GM19324 (cell line): ENCODE data around the gene PHLDA2.

Experiments used
- ATAC-seq: cut with Tn5 transposase; IDR thresholded peaks from one replicate; pipeline ENCODE4 v1.9.1; 2021; ENCODE audit warnings: mild to moderate bottlenecking, moderate library complexity; ENCODE audit not compliant: unreplicated experiment, low FRiP score

PHLDA2 gene

DNA sequence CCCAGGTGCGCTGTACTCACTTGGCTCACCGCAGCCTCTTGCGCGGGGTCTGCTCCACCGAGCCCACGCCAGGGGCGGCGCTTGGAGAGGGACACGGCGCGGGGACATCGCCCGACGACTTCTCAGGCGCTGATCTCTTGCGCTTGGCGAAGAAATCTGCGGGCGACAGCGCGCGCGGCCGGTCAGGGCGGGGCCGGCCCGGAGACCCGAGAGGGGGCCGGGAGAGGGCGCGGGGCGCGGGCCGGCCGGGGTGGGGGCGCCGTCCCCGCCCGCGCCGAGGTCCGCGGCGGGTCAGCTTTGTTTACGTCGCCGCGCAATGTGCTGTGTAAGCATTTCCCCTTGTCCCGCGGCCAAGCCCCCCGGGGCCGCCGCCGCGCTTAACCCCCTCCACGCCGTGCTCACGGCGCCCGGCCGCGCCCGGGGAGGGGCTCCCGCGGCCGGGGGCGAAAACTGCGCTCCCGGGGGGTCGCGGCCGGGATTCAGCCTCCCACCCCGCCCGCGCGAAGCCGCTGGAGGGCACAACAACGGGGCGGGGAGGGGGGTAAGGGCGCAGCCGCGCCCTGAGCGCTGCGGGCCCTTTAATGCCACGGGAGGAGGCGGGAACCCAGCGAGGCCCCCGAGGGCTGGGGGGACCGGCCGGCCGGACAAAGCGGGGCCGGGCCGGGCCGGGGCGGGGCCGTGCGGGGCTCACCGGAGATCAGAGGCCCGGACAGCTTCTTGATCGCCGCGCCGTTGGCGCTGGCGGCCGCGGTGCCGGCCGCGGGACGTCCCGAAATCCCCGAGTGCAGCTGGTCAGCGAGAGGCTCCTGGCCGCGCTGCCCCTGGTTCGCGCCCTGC lies 45.0 kb downstream of the PHLDA2 start:
- ATAC-seq = no peak

DNA sequence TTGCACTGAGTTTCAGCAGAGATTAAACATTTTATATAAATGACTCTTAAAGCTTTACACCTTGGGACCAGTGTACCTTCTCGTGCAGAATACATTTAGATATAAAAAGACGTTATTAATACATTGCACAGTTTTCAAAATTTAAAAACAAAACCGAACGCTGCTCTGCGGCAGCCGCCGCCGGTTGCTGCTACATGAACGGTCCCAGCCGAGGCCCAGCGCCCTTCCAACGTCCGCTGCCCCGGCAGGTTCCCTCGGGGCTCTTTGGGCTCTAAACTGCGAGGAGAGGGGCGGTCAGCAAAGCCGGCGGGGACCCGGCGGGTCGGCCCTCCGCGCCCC lies 45.6 kb downstream of the PHLDA2 start:
- ATAC-seq = no peak

DNA sequence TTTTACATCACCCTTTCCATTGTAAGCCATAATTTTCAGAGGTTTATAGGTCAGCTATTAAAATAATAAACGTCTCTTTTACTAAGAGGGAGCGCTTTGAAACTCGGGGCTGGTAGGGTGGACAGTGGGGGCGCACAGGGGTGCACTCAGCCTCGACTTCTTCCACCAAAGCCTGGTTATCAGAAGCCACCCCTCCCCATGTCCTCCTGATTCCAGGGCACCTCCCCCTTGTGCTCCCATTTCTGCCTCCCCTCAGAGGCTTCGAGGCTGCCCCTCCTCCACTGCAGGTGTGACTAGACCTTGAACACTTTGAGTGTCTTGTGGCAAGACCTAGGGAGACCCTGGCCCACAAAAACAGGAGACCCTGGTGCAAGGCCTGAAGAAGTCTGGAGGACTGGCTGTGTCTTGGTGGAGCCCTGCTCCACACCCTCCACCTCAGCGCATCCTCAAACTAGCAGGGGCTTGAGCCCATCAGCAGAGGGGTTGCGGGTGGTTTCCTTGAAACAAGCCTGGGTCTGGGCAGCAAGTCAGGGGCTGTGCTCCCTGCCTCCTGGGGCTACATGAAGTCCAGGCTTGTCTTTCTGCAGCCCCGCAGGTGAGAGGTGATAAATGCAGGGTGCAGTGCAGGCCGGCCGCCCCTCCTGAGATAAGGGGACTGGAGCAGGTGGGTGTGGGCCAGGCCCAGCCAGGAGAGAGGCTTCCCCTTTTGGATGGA lies 46.7 kb downstream of the PHLDA2 start:
- no peak for ATAC-seq

DNA sequence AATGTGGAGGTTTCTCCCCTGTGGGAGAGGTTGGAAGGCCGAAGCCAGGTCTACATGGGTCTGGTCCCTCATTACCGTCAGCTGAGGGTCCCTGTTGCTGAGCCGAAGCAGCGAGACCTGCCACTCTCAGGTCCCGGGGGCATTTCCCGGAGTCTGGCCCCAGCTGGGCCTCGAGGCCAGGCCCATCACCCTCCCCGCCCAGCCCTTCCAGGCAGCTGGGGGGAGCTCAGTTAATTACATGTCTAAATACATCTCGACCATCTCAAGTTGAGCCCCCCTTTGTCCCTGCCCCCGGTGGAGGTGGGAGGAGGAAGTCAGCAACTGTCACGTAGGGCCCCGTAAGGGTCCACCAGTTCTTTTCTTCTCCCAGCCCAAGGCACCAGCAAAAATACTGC lies 47.2 kb downstream of the PHLDA2 start:
- no peak for ATAC-seq

DNA sequence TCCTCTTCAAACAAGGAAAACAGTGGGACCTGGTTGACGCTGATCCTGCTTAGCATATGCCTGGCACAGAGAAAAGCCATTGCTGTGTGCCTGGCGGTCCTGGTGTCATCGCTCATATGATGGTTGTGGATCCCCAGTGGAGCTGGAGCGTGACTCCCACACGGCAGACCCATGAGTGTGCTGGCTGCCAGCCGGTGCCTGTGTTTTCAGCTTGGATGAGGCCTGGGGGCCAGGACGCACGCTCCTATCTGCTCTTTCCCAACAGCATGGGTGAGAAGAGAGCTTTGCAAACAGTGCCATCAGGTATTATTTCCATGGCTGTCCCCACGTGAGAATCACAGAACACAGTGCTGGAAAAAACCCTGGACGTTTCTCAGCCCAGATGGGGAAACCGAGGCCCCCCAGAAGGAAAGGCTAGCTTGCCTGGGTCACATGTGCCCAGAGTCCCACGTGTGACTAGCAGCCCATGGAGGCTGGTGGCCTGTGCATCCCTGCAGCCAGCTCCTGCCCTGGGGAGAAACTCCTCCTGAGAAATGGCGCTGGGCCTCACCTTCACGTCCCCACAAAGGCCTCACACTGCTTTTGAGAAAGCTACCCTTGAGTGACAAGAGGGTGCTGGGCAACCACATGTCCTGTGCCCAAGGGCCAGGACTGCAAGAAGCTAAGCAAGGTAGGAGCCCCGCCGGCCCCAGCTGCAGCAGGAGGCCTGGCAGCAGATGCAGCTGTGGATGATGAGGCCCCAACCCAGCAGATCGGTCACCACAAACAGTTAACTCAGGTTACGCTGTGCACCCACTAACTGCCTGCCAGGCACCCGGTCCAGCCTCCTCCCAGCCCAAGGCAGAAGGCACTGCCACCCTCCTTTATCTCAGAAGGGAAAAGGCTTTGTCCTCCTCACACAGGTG lies 47.9 kb downstream of the PHLDA2 start:
- ATAC-seq = no peak

DNA sequence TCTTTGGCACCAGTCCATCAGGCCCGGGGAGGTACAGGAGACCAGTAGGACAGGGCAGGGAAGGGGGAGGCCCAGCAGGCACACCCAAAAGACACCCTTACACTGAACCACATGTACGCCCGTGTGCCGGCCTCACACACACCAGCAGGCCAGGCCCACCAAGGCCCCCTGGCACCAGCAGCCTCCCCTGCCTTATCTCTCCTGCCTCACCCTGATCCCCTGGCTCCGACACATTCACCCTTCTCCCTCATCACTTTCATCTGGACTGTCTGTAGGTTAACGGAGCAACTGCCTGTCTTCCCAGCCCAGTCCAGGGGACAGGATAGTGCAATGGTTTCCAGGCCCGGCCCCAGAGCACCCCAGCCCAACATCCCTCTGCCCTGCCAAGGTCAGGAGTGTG lies 48.6 kb downstream of the PHLDA2 start:
- ATAC-seq = no peak

DNA sequence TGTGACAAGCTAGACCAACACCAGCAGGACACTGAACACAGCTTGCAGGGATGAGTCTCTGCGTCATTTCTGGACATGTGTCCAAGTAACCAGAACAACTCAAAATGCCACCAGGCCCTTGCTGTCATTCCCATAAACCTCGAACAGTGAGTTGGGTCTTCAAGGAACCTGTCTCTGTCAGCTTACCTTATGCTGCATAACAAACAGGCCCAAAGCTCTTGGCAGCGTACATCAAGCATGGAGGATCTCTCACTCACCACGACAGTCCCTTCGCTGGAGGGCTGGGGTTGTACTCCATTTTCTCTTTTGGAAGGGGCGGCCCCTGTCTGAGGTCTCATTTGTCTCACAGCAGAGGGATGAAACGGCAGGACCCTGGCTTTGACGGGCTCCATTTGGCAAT lies 50.4 kb downstream of the PHLDA2 start:
- no peak for ATAC-seq
